HG02852 (cell line): ENCODE measurements around the gene SNX9.
"Not testable (repeated sequence)": the region's sequence is repeated elsewhere in the genome, so short reads cannot be mapped to it uniquely, and the experiment has no call there.

Experiments
- ATAC-seq: cut with Tn5 transposase; IDR thresholded peaks from one replicate; pipeline ENCODE4 v1.9.1; 2021; ENCODE audit warnings: mild to moderate bottlenecking, moderate library complexity; ENCODE audit not compliant: unreplicated experiment

The SNX9 gene

GRCh38 chr6:157967020-157967419 lies 144.0 kb downstream of the SNX9 start:
- ATAC-seq: no peak

- no peak for ATAC-seq
Observed at GRCh38 chr6:157967486-157967885, 144.4 kb downstream of the SNX9 start.

- not testable (repeated sequence) for ATAC-seq
Observed at GRCh38 chr6:157972177-157972576, 149.1 kb downstream of the SNX9 start.

GRCh38 chr6:157974341-157974894 lies 151.4 kb downstream of the SNX9 start:
- ATAC-seq: no peak

GRCh38 chr6:157974967-157975366 lies 151.9 kb downstream of the SNX9 start:
- no peak for ATAC-seq

GRCh38 chr6:157975456-157975855 lies 152.4 kb downstream of the SNX9 start:
- ATAC-seq: no peak

- ATAC-seq: no peak
Observed at GRCh38 chr6:157976345-157977175, 153.5 kb downstream of the SNX9 start.

GRCh38 chr6:157977176-157977804 lies 154.2 kb downstream of the SNX9 start:
- no peak for ATAC-seq

GRCh38 chr6:157978021-157978783 lies 155.2 kb downstream of the SNX9 start:
- ATAC-seq: no peak

GRCh38 chr6:157980288-157981131 lies 157.5 kb downstream of the SNX9 start:
- no peak for ATAC-seq

- ATAC-seq: peak; percentile 26
Observed at GRCh38 chr6:157981132-157981394, 158.0 kb downstream of the SNX9 start.

- peak; percentile 79 for ATAC-seq
Observed at GRCh38 chr6:157981395-157982101, 158.5 kb downstream of the SNX9 start, which contains the start of gene SYNJ2. SYNJ2 (plus strand) TSS chr6:157981863; CDS start chr6:157981962, 99 bp downstream.

- ATAC-seq: peak; percentile 39
Observed at GRCh38 chr6:157982102-157982562, 159.1 kb downstream of the SNX9 start.

GRCh38 chr6:157982563-157983405 lies 159.7 kb downstream of the SNX9 start:
- no peak for ATAC-seq

- no peak for ATAC-seq
Observed at GRCh38 chr6:157983406-157984119, 160.5 kb downstream of the SNX9 start.

GRCh38 chr6:157984128-157984527 lies 161.1 kb downstream of the SNX9 start:
- no peak for ATAC-seq

- no peak for ATAC-seq
Observed at GRCh38 chr6:157984686-157985225, 161.7 kb downstream of the SNX9 start.
